ENCODE results near the gene GHRH.
A peak's percentile ranks its signal among the peaks of the same experiment; 100 is the strongest.

Gene GHRH

DNA sequence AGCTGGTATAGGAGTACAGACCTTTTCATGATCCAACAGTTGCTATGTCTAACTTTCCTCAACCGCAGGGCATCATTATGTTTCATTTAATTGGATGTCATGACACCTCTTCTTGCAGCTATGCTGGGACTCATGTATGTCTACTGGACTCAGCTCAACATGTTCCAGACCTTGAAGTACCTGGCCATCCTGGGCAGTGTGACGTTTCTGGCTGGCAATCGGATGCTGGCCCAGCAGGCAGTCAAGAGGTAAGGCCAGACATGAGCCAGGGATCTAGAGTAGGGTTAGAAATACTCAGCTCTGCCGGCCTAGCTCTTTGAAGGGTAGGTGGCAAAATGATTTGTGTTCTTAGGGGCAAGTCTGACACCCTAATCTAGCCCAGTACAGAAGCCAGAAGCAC lies 25.2 kb downstream of the GHRH start:
- no peak for DNase-seq

DNA sequence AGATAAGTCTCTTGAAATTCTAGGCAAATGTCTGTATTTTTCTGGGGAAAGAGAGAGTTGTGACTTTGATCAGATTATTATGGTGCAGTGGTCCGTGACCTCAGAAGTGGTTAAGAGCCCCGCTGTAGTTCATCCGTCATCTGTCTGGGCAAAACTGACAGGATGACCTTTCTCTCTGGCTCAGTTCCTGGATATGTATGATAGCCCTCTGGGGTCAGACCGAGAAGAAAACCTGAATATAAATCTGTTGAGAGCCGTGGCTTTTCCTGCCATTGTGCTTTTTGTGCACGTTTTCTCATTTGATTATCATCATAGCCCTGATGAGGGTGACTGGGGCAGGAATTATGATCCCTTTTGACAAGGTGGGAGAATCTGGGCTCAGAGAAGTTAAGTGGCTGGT lies 26.5 kb downstream of the GHRH start:
- DNase-seq = no peak

DNA sequence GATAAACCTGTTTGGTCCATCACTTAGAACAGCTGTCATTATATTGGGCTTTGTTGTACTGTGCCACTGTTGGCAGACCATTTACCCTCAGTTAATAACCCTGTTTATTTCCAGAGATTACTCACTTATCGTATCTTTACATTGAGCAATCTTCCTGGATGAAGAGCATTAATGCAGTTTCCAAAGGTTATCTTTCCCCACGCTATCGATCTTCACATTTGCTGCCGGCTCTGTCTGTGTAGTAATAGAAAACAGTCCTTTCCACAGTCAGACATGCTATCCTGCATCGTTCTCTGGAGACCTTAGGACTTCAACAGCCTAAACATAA lies 27.4 kb downstream of the GHRH start:
- DNase-seq = no peak

DNA sequence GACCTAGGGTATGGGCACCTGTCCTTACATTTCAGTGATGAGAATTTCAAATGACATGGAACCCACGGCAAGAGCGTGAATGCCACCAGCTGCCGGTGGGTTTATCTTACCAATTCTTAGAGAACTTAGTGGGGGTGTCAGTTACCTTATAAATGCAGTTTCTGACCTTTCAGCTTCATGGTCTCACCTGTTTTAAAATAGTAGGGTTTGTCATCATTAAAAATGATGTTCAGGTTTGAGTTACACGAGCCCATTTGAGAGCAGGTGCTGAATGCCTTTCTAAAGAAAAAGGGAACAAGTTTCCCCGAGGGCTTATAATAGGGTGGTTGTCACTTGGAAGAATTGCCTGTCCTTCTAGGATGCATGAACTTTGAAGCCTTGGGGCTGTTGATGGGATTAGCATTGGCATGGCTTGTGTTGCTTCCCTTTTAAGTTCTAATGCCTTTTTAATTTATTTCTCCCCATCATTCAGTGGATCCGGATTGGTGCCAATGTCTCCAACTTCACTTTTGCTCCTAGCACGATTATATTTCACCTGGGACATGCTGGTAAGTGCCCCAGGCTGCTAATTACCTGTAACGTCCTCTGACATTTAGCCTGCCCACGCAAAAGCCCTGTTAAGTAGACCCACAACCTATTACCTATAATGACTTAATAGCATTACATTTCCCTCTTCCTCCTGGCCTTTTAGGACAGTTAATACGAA lies 27.9 kb downstream of the GHRH start:
- DNase-seq = no peak

DNA sequence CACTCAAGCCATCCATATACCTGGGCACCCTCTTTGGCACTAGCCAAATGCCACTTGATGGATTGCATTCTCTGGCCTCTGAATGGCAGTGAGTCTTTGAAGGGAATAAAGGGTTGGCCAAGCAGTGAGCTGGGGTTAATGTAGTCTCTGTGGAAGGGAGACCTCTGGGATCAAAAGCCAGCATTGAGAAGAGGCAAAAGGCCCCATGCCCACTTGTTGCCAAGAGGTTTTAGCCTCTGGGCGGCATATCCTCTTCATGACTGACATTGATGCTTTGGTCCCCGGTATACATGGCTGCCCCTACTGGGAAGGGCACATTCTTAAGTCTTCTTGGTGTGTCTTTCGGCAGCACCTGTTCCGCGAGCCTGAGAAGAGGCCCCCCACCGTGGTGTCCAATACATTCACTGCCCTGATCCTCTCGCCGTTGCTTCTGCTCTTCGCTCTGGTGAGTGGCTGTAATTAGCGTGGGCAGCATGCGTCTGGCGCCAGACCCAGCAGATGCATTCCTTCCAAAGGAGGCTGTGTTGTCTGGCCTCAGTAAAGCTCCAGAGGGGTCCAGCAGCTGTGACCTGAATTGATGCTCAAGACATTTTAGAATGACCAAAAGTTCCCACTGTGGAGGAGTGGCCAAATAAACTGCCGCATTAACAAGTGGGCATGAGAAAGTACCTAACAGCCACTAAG lies 29.5 kb downstream of the GHRH start:
- DNase-seq = no peak

DNA sequence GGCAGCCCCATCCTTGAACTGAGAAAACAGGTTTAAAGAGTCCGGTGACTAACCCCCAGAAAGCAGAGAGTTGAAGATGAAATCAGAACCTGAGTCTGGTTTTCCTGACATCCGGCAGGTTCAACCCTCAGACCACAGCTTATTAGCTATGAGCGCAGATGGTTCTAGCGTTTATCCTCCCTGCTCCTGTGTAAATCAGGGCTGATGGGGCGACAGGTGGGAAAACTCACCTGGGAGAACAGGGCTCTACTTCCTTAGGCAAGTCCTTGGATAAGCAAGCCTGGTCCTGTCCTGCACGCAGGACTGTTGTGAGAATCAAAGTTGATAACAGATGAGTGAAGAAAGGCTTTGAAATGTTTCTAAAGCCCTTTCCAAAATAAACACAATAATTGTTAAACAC lies 31.4 kb downstream of the GHRH start:
- DNase-seq = no peak

DNA sequence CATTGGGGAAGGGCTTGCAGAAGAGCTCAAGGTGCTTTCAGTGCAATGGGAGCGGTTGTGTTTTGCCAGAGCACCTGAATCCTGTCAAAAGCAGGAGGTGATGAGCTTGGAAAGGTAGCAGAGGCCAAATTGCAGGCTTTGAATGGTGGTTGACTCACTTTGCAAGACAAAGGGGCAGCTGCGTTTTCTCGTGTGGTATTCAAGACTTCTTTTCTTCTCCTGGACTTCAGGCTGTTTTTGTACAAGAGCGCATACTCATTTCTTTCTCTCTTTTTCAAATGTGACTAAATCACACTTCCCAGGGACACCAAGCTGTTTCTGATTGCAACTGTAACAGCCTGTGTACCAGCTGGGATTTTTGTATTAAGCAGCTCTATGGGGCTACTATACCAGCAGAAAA lies 32.3 kb downstream of the GHRH start:
- no peak for DNase-seq

DNA sequence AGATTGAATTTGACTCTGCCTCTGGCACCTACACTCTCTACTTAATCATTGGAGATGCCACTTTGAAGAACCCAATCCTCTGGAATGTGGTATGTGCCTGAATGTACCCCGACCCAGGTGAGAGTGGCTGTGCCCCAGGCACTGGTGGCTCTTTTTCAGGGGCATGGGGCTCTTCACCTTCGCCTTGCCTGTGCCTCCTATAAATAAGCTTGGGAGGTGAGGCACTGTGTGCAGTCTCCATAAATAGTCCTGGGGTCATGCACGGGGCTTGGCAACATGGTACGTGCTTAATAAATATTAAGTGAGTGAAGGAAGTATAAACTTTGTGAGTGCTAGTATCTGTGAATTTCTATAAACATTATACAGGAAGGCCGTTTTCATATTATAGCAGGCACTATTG lies 33.0 kb downstream of the GHRH start:
- no peak for DNase-seq

DNA sequence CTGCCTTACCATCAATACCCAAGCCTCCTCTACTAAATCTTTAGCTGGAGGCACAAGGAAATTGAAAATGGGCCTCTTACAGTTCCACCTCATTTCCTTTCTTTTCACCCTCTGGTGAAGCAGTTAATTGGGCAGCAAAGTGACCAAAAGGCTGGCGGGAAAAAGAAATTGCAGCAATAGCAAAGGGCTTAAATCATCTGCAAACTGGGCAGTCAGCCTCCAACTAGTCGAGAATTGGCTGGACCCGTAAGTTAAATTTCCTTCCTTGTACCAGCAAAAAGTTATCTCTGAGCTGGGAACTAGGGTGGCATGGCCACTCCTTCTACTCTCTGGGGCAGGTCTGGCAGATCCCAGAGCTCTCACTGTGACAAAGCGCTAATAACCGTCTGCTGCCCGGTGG lies 33.5 kb downstream of the GHRH start:
- no peak for DNase-seq

DNA sequence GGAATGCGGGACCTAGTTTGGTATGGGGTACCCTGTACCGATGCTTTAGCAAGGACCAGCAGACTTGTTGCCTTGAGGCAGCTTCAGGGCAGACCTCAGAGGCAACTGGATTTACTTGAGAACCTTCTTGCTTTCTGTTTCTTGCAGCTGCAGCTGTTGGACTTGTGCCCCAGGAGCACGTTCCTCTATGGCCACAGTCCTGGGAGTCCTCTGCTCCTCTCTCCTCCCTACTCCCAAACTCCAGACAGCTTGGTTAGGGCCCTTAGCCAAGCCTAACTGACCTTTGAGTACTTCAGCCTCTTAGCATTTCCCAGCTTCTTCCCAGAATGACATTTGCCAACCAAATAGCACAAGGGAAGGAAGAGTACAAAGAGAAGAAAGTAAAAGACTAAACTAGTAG lies 34.7 kb downstream of the GHRH start:
- DNase-seq = no peak

DNA sequence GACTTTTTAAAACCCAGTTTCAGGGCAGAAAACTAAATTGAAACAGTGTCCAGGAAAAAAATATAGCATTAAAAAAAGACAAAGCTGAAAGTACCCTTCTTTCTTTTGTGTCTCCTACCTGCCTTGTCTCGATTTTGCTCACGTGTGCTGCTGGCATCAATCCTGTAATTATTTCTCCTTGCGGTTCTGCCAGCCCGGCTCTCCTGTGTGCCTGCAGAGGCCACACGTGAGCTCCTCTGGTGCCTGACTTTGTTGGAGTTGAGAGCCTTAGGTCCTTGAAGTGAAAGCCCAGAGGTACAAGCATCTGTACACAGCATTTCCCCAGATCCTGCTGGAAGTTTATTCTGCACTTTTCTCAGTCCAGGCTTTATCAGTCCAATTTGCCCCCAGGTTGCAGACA lies 36.5 kb downstream of the GHRH start:
- DNase-seq = no peak

DNA sequence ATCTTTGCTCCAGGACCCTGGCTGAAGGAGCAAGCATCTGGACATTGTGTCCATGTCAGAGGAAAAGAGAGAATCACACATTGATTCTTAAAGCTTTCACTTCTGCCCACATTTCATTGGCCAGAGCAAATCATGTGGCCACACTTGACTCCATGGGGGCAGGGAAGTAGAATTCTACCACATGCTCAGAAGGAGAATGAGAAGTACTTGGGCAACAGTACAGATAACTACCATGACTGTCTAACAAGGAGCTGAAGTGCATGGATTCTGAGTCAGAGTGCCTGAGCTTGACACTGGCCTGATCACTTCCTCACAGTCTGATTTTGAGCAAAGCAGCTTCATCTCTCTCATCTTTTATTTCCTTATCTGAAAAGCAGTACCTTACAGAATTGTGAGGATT lies 38.6 kb downstream of the GHRH start:
- peak; percentile 95 for DNase-seq

DNA sequence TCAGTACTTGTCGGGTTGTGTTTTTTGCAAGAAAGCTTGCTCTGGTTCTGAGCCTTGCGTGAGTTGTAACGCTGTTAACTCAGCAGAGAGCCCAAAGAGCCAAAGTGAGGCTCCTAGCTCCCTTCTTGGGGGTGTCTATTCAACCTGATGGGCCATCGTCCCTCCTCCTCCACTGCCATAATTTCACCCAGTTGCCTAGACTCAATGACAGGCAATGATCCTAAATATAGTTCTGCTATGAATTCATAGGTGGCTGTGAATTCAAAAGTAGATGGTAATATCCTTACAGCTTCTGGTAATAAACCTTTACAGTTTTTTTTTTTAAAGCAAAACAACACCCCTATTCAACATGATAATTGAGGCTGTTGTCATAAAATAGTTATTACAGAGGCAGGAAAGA lies 39.5 kb downstream of the GHRH start:
- no peak for DNase-seq

DNA sequence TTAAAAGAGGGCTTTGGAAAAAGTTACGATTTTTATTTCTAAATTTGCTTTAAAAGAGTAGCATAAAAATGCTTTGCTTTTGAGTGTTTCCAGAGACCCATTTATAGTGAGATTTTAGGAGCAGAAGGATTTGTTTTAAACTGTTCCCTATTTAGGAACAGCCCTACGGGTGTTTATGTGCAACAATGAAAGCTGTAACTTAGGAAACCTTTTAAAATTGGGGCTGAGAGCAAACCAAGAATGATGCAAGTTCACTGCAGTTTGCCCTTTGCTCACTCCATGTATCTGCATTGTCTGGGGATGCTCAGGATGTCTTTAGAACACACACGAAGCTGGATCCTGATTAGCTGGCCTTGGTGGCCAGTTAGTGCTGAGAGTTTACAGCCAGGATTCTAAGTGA lies 40.9 kb downstream of the GHRH start:
- DNase-seq = peak; percentile 5

DNA sequence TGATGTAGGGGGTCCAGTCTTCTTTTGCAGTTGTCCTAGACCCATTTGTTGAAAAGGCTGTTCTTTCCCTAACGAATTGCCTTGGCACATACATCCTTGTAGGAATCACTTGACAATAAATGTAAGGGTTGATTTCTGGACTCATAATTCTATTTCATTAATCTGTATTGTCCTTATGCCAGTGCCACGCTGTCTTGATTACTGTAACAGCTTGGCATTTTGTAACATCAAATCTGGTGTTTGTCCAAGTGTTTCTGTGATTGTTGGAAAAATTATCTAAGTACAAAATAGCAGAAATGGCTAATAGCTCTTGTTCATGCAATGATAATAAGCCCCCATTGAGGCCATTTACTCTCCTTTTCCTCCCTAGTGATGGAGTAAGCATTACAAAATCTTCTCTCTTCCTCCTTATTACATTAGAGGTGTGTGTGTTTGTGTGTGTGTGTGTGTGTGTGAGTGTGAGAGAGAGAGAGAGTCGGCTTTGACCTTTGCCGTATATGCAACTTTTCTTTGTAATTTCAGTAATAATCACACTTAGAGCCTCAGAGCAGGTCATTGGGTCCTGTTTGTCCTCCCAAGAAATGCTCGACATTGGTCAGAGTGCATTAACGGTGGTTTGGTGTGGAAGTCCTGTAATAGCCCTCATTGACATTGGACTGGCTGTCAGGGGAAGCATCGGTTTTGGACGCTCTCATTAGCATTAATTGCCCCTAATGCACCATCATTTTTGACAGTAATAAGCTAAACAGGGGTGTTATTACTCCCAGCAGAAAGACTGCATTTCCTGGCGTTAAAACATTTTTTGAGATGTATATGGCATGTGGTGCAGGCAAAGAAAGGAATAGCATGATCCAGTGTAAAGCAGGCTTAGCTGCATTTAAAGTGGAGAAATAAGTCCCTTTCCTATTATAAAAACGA lies 41.6 kb downstream of the GHRH start:
- DNase-seq = no peak

DNA sequence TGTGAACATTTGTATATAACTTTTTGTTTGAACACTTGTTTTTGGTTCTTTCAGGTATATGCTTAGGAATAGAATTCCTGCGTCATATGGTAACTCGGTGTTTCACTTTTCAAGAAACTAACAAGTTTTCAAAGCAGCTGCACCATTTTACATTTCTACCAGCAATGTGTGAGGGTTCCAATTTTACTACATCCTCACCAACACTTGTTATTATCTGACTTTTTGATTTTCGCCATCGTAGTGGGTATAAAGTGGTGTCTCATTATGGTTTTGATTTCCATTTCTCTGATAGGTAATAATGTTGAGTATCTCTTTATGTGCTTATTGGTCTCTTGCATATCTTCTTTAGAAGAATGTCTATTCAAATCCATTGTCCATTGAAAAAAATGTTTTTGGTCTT lies 42.6 kb downstream of the GHRH start:
- no peak for DNase-seq

DNA sequence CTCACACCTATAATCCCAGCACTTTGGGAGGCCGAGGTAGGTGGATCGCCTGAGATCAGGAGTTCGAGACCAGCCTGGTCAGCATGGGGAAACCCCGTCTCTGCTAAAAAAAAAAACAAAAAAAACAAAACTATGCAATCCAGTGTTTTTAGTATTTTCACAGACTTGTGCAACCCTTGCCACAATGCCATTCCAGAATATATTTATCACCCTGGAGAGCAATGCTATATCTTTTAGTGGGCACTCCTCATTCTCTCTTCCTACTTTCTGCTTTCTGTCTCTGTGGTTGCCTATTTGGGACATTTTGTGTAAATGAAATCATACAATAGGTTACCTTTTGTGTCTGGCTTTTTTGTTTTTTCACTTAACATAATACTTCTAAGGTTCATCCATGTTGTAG lies 43.2 kb downstream of the GHRH start:
- no peak for DNase-seq

DNA sequence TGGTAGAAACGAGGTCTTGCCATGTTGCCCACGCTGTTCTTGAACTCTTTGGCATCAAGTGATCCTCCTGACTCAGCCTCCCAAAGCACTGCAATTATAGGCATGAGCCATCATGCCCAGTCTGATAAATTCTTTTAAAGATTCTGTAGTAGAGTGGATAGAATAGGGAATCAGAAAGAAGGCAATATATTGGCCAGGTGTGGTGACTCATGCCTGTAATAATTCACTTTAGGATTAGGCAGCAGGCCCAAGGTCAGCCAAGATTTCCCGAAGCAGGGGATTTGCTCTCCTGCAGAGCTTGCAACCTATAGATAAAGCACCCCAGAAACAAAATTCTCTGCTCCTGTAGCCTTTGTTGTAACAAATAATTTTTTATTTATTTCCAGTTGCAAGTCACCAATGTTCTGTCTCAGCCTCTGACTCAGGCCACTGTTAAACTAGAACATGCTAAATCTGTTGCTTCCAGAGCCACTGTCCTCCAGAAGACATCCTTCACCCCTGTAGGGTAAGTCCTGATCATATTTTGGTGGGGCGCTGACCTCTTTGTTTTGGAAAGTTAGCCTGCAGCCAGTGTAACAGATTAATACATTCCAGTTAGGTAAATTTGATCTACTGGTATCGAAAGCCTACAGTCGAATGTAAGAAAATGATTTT lies 51.8 kb downstream of the GHRH start:
- no peak for DNase-seq

DNA sequence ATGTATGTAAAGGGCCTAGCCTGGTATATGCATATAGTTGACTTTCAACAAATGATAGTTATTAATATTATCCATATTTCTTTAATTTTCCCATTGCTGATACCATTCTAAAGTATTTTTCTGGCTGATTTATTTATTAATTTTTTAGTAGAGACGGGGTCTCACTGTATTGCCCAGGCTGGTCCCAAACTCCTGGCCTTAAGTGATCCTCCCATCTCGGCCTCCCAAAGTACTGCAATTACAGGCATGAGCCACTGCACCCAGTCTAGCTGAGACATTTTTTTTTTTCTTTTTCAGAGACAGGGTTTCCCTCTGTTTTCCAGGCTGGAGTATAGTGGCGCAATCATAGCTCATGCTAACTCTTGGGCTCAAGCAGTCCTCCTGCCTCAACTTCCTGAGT lies 52.4 kb downstream of the GHRH start:
- no peak for DNase-seq

DNA sequence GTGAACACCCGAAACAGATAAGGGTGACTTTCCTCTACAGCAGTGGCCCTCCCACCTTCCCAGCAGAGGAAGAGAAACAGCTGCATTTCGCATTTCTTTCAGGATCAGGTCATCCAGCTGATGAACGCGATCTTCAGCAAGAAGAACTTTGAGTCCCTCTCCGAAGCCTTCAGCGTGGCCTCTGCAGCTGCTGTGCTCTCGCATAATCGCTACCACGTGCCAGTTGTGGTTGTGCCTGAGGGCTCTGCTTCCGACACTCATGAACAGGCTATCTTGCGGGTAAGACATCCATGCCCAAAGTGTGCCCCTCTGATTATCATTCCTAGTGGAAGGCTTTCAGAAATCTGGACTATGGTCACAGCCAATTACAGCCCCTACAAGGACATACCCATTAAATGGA lies 54.4 kb downstream of the GHRH start:
- DNase-seq = no peak

DNA sequence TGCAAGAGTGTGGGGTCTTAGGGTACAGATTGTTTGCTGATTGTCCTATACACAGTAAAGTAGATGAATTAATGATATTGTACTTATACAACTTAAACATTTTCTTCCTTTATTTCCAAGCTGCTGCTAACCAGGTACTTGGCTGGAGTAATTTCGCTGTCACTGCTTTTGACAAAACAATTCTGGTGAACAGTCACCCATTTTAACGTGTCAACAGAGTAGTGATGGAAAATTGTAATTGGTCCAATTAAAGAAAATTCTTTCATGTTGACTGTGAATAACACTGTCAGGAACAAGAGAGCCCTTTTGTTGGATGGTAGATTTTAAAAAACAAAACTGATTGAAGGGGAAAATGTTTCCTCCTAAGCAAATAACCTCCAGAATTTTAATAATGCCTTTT lies 55.8 kb downstream of the GHRH start:
- no peak for DNase-seq

DNA sequence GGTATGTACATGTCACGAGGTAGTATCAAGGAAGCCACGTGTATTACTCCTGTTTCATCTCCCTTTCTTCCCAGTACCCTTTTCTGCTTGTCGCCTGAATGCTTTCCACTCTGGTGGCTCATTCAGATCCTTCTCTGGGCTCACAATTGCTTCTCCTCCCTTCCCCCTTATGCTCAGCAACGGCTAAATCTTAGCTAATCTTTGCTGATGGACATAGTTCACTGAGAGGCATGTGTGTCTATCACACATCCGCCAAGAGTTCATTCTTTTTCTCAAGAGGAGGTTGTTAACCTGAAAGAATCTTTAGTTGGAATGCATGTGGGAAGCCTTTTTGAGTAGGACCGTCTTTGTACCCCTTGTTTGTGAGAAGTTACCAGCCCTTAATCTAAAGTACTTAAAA lies 56.5 kb downstream of the GHRH start:
- no peak for DNase-seq

DNA sequence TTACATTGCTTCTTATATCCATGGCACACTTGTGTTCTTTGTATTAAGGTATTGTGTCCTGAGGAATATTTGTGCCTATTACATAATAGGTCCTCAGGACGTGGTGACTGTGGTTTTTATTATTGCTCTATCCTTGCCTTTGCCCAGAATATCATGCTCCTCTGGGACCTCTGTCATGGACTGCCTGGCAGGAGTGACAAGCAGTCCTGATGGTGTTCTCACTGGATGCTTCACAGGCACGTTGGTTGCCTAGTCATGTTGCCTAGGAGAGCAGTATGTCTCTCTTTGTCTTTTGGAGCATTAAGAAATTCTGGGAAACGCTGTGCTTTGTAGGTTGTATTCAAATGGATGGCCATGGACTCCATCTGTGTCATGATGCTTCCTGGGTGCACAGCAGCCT lies 57.6 kb downstream of the GHRH start:
- no peak for DNase-seq
